Central memory CD4-positive, alpha-beta T cell (primary cell): ENCODE results near the gene PBX3.
"Not testable (repeated sequence)": the region's sequence is repeated elsewhere in the genome, so short reads cannot be mapped to it uniquely, and the experiment has no call there.

Source experiments
- DNase-seq: peaks from one replicate; pipeline ENCODE4 v3.0.0; 2022

PBX3 gene

GRCh38 chr9:125779220-125779565 is 32.0 kb downstream of the PBX3 start:
- not testable (repeated sequence) for DNase-seq

- DNase-seq: no peak
Measured at GRCh38 chr9:125782718-125783117, 35.5 kb downstream of the PBX3 start.

- DNase-seq: no peak
Measured at GRCh38 chr9:125784286-125785049, 37.3 kb downstream of the PBX3 start.

GRCh38 chr9:125785248-125785751 is 38.1 kb downstream of the PBX3 start:
- no peak for DNase-seq

GRCh38 chr9:125787715-125788114 is 40.5 kb downstream of the PBX3 start:
- no peak for DNase-seq

- DNase-seq: no peak
Measured at GRCh38 chr9:125789196-125789595, 42.0 kb downstream of the PBX3 start.

GRCh38 chr9:125794708-125795107 is 47.5 kb downstream of the PBX3 start:
- DNase-seq: no peak

GRCh38 chr9:125795970-125796596 is 48.9 kb downstream of the PBX3 start:
- no peak for DNase-seq

GRCh38 chr9:125797930-125798329 is 50.8 kb downstream of the PBX3 start:
- DNase-seq: no peak

GRCh38 chr9:125803526-125803925 is 56.4 kb downstream of the PBX3 start:
- no peak for DNase-seq

- DNase-seq: no peak
Measured at GRCh38 chr9:125805057-125805456, 57.9 kb downstream of the PBX3 start.

GRCh38 chr9:125805586-125805985 is 58.4 kb downstream of the PBX3 start:
- no peak for DNase-seq

- no peak for DNase-seq
Measured at GRCh38 chr9:125807079-125807478, 59.9 kb downstream of the PBX3 start.

GRCh38 chr9:125810161-125810560 is 63.0 kb downstream of the PBX3 start:
- no peak for DNase-seq

GRCh38 chr9:125811002-125811401 is 63.8 kb downstream of the PBX3 start:
- DNase-seq: no peak

GRCh38 chr9:125812403-125812802 is 65.2 kb downstream of the PBX3 start:
- DNase-seq: no peak

GRCh38 chr9:125815568-125815967 is 68.4 kb downstream of the PBX3 start:
- DNase-seq: no peak

GRCh38 chr9:125816321-125816720 is 69.1 kb downstream of the PBX3 start:
- DNase-seq: no peak

GRCh38 chr9:125820100-125820804 is 73.1 kb downstream of the PBX3 start:
- no peak for DNase-seq

- no peak for DNase-seq
Measured at GRCh38 chr9:125821078-125821477, 73.9 kb downstream of the PBX3 start.

GRCh38 chr9:125822160-125822559 is 75.0 kb downstream of the PBX3 start:
- no peak for DNase-seq

GRCh38 chr9:125822902-125823301 is 75.7 kb downstream of the PBX3 start:
- DNase-seq: peak; percentile 20

- DNase-seq: peak; percentile 65
Measured at GRCh38 chr9:125823874-125824406, 76.8 kb downstream of the PBX3 start.

GRCh38 chr9:125825762-125826161 is 78.6 kb downstream of the PBX3 start:
- no peak for DNase-seq
